ENCODE data around the gene HLCS.

DNA sequence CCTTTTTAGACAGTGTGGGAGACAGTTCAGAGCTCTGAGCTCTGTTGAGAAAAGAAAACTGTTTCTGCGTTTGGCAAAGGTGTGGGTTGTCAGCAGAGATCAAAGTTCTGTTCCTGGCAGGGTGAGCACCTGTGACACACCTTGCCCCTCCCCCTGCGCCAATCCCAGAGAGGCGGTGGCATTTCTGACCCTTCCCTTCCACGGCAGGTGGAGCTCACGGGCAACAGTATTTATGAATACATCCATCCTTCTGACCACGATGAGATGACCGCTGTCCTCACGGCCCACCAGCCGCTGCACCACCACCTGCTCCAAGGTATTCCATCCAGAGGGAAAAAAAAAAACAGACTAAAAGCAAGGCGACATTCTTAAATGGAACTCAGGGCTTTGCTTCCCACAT is 246.9 kb downstream of the HLCS start:
- TF ChIP-seq, protein P1, sequence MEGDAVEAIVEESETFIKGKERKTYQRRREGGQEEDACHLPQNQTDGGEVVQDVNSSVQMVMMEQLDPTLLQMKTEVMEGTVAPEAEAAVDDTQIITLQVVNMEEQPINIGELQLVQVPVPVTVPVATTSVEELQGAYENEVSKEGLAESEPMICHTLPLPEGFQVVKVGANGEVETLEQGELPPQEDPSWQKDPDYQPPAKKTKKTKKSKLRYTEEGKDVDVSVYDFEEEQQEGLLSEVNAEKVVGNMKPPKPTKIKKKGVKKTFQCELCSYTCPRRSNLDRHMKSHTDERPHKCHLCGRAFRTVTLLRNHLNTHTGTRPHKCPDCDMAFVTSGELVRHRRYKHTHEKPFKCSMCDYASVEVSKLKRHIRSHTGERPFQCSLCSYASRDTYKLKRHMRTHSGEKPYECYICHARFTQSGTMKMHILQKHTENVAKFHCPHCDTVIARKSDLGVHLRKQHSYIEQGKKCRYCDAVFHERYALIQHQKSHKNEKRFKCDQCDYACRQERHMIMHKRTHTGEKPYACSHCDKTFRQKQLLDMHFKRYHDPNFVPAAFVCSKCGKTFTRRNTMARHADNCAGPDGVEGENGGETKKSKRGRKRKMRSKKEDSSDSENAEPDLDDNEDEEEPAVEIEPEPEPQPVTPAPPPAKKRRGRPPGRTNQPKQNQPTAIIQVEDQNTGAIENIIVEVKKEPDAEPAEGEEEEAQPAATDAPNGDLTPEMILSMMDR (IDR thresholded peaks at IDR 0.05) = no peak
- TF ChIP-seq POLR2A (IDR thresholded peaks at IDR 0.05) (no peak), POLR2AphosphoS5 (IDR thresholded peaks at IDR 0.05) (no peak), EP300 (IDR thresholded peaks at IDR 0.05) (no peak)
